HepG2 (cell line): ENCODE results near the gene CDIP1. TPM values are rescaled to one million over a fixed set of nuclear protein-coding genes. Genes with fewer than 3 reads are reported as not detected.

Source experiments
- EZH2 ChIP-seq: conservative IDR thresholded peaks from 2 replicates; pipeline ENCODE4 v1.6.1; 2012; ENCODE audit warnings: mild to moderate bottlenecking, low read depth, low read length, moderate library complexity
- FOSL1 ChIP-seq: sonication (generic); formaldehyde crosslinking; IDR thresholded peaks from 2 replicates; pipeline ENCODE4 v1.9.0; 2021; ENCODE audit warnings: missing genetic modification reagents, borderline replicate concordance
- GATAD1 ChIP-seq: IDR thresholded peaks from 2 replicates; pipeline ENCODE4 v1.6.1; 2016; ENCODE audit warnings: missing genetic modification reagents, missing compliant biosample characterization
- HES4 ChIP-seq: sonication (generic); formaldehyde crosslinking; IDR thresholded peaks from 2 replicates; pipeline ENCODE4 v1.9.0; 2021; ENCODE audit warnings: mild to moderate bottlenecking, missing genetic modification reagents, borderline replicate concordance
- HNF4G ChIP-seq, 2 experiments: sonication (generic) in 1 of 2; formaldehyde crosslinking in 1 of 2; IDR thresholded peaks; 2 replicates each; pipeline versions ENCODE4 v1.4.0 to v1.6.1; 2011 to 2020; ENCODE audit warnings: borderline replicate concordance in 2 of 2, low read depth in 2 of 2, mild to moderate bottlenecking in 2 of 2, low read length in 1 of 2, missing genetic modification reagents in 1 of 2, moderate library complexity in 1 of 2
- MEIS2 ChIP-seq: sonication (generic); formaldehyde crosslinking; IDR thresholded peaks from 2 replicates; pipeline ENCODE4 v1.9.0; 2021; ENCODE audit warnings: mild to moderate bottlenecking, missing genetic modification reagents
- NKX3-1 ChIP-seq: sonication (generic); formaldehyde crosslinking; IDR thresholded peaks from 2 replicates; pipeline ENCODE4 v1.5.0; 2020; ENCODE audit warnings: missing genetic modification reagents
- NPAS2 ChIP-seq: sonication (generic); formaldehyde crosslinking; IDR thresholded peaks from 2 replicates; pipeline ENCODE4 v1.8.0; 2022; ENCODE audit warnings: mild to moderate bottlenecking, missing genetic modification reagents, borderline replicate concordance
- PCBP1 ChIP-seq: fragments of 200-400 bp; formaldehyde crosslinking; IDR thresholded peaks from 2 replicates; pipeline ENCODE4 v1.6.1; 2017; ENCODE audit warnings: mild to moderate bottlenecking, low read depth, low read length, borderline replicate concordance
- STAT6 ChIP-seq: sonication (generic); formaldehyde crosslinking; IDR thresholded peaks from 2 replicates; pipeline ENCODE4 v1.4.0; 2020; ENCODE audit warnings: missing genetic modification reagents, mild to moderate bottlenecking, borderline replicate concordance
- TMF1 ChIP-seq: sonication (generic); formaldehyde crosslinking; IDR thresholded peaks from 2 replicates; pipeline ENCODE4 v1.8.1; 2022; ENCODE audit warnings: low read depth, missing genetic modification reagents
- ZFP36 ChIP-seq: fragments of 150-350 bp; IDR thresholded peaks from 2 replicates; pipeline ENCODE4 v1.6.1; 2018; ENCODE audit warnings: borderline replicate concordance, low read length, low read depth; ENCODE audit not compliant: partially characterized antibody
- ZFP62 ChIP-seq: sonication (generic); formaldehyde crosslinking; IDR thresholded peaks from 2 replicates; pipeline ENCODE4 v1.4.0; 2020; ENCODE audit warnings: missing genetic modification reagents
- ZNF101 ChIP-seq: sonication (generic); formaldehyde crosslinking; IDR thresholded peaks from 2 replicates; pipeline ENCODE4 v1.4.0; 2020; ENCODE audit warnings: mild to moderate bottlenecking, low read depth, missing genetic modification reagents, borderline replicate concordance
- ZNF17 ChIP-seq: sonication (generic); formaldehyde crosslinking; IDR thresholded peaks from 2 replicates; pipeline ENCODE4 v1.5.0; 2020; ENCODE audit warnings: mild to moderate bottlenecking, missing genetic modification reagents
- ZNF30 ChIP-seq: sonication (generic); formaldehyde crosslinking; IDR thresholded peaks from 2 replicates; pipeline ENCODE4 v1.5.0; 2020; ENCODE audit warnings: mild to moderate bottlenecking, missing genetic modification reagents
- ZNF703 ChIP-seq: sonication (generic); formaldehyde crosslinking; IDR thresholded peaks from 2 replicates; pipeline ENCODE4 v1.5.1; 2020; ENCODE audit warnings: missing genetic modification reagents, mild to moderate bottlenecking, moderate library complexity, borderline replicate concordance
- ZNF775 ChIP-seq: sonication (generic); formaldehyde crosslinking; IDR thresholded peaks from 2 replicates; pipeline ENCODE4 v1.4.0; 2020; ENCODE audit warnings: missing genetic modification reagents, mild to moderate bottlenecking, moderate library complexity, borderline replicate concordance
- polyA plus RNA-seq, 8 experiments: library from polyadenylated mRNA; depleted of rRNA in 3 of 8; stranded (reverse) in 7 of 8; unstranded in 1 of 8; fragments of >200 nt; fragmentation: Illumina TruSeq in 4 of 8; extraction: Trizol in 4 of 8; gene quantifications; 2 replicates each; pipeline versions ENCODE4 v1.2.1 to v1.2.3, GENCODE V29; 2011 to 2016; ENCODE audit warnings: low read depth in 4 of 8, missing spikeins in 1 of 8, mixed read lengths in 1 of 8; ENCODE audit not compliant: insufficient read depth in 1 of 8
- total RNA-seq, 5 experiments: library from RNA; depleted of rRNA; stranded (reverse); fragments of >200 nt; fragmentation: Illumina TruSeq; extraction: Trizol; gene quantifications; 2 replicates each; pipeline ENCODE4 v1.2.3, GENCODE V29; 2016; ENCODE audit warnings: low read depth in 1 of 5
- TF ChIP-seq, protein P1 (sequence below): sonication (generic); formaldehyde crosslinking; IDR thresholded peaks from 2 replicates; pipeline ENCODE4 v1.4.0; 2020; ENCODE audit warnings: missing genetic modification reagents
- TF ChIP-seq, protein P2 (sequence below): IDR thresholded peaks from 2 replicates; pipeline ENCODE4 v1.6.1; 2016; ENCODE audit warnings: missing genetic modification reagents, missing compliant biosample characterization
- TF ChIP-seq, protein P3 (sequence below): sonication (generic); formaldehyde crosslinking; IDR thresholded peaks from 2 replicates; pipeline ENCODE4 v1.5.0; 2020; ENCODE audit warnings: missing genetic modification reagents

The CDIP1 gene
- total and polyA plus RNA-seq, 2 of the 13 experiments (the other 11 are each of a cell fraction or from before 2014, with no cell fraction given) = 31.2 to 56.7 TPM

- TF ChIP-seq ZNF775 = peak; percentile 85; the same call in 1 of the 2 replicates
- TF ChIP-seq FOSL1 = no peak
- peak; percentile 100 for TF ChIP-seq TMF1 (CRISPR knock-in tag)
- peak; percentile 98 for TF ChIP-seq ZNF101 (CRISPR knock-in tag)
- peak; percentile 100 for TF ChIP-seq HES4
- peak; percentile 85 for TF ChIP-seq GATAD1 (CRISPR knock-in tag)
- TF ChIP-seq NPAS2 = no peak; the same call in 1 of the 2 replicates
- peak; percentile 98 for TF ChIP-seq ZNF30 (CRISPR knock-in tag)
- TF ChIP-seq EZH2 = no peak
- no peak for TF ChIP-seq ZFP62 (CRISPR knock-in tag)
- no peak for TF ChIP-seq ZFP36
- TF ChIP-seq NKX3-1 = peak; percentile 99
- no peak for TF ChIP-seq PCBP1
- TF ChIP-seq, protein P1, sequence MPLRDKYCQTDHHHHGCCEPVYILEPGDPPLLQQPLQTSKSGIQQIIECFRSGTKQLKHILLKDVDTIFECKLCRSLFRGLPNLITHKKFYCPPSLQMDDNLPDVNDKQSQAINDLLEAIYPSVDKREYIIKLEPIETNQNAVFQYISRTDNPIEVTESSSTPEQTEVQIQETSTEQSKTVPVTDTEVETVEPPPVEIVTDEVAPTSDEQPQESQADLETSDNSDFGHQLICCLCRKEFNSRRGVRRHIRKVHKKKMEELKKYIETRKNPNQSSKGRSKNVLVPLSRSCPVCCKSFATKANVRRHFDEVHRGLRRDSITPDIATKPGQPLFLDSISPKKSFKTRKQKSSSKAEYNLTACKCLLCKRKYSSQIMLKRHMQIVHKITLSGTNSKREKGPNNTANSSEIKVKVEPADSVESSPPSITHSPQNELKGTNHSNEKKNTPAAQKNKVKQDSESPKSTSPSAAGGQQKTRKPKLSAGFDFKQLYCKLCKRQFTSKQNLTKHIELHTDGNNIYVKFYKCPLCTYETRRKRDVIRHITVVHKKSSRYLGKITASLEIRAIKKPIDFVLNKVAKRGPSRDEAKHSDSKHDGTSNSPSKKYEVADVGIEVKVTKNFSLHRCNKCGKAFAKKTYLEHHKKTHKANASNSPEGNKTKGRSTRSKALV (CRISPR knock-in tag) = peak; percentile 98
- TF ChIP-seq STAT6 (CRISPR knock-in tag) = peak; percentile 88
- TF ChIP-seq, protein P2, sequence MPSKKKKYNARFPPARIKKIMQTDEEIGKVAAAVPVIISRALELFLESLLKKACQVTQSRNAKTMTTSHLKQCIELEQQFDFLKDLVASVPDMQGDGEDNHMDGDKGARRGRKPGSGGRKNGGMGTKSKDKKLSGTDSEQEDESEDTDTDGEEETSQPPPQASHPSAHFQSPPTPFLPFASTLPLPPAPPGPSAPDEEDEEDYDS (CRISPR knock-in tag) = peak; percentile 95
- peak; percentile 98 for TF ChIP-seq ZNF17
- TF ChIP-seq ZNF703 (CRISPR knock-in tag) = peak; percentile 56
- TF ChIP-seq, protein P3, sequence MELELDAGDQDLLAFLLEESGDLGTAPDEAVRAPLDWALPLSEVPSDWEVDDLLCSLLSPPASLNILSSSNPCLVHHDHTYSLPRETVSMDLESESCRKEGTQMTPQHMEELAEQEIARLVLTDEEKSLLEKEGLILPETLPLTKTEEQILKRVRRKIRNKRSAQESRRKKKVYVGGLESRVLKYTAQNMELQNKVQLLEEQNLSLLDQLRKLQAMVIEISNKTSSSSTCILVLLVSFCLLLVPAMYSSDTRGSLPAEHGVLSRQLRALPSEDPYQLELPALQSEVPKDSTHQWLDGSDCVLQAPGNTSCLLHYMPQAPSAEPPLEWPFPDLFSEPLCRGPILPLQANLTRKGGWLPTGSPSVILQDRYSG (CRISPR knock-in tag) = peak; percentile 98
- peak; percentile 86 for TF ChIP-seq HNF4G (IDR thresholded peaks at IDR 0.05; ENCODE audit: borderline replicate concordance, low read depth, low read length)
- TF ChIP-seq HNF4G (CRISPR knock-in tag; IDR thresholded peaks at IDR 0.05; ENCODE audit: borderline replicate concordance, low read depth) = peak; percentile 98
- peak; percentile 98 for TF ChIP-seq MEIS2 (CRISPR knock-in tag)
Observed at GRCh38 chr16:4538350-4539235, at the start of gene CDIP1 (continued).
